GM21723 (cell line): ENCODE data around the gene IFNA16.
"Not testable (repeated sequence)": the region's sequence is repeated elsewhere in the genome, so short reads cannot be mapped to it uniquely, and the experiment has no call there.

Experiments
- ATAC-seq: cut with Tn5 transposase; IDR thresholded peaks from one replicate; pipeline ENCODE4 v1.9.1; 2021; ENCODE audit warnings: mild to moderate bottlenecking, moderate library complexity; ENCODE audit not compliant: unreplicated experiment

Gene IFNA16

DNA sequence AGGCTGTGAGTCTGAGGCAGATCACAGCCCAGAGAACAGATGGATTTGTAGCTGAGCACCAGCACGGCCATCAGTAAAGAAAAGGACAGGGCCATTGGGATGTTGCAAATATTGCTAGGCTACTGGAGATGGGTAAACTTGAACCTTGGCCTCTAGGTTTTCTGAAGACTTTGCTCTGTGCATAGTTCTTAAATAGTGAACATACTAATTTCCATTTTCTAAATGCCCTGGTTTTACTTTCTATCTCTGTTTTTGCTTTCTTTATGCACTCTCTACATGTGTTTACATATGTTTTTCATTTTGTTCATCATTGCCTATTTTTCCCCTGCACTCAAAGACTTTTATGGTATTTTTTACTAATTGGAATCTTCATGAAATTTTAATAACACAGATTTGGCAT, at the start of gene IFNA16:
IFNA16 (minus strand) TSS at position 101 of the 400 bp plus-strand sequence; CDS start at position 95, 6 bp downstream.
- ATAC-seq = not testable (repeated sequence)

DNA sequence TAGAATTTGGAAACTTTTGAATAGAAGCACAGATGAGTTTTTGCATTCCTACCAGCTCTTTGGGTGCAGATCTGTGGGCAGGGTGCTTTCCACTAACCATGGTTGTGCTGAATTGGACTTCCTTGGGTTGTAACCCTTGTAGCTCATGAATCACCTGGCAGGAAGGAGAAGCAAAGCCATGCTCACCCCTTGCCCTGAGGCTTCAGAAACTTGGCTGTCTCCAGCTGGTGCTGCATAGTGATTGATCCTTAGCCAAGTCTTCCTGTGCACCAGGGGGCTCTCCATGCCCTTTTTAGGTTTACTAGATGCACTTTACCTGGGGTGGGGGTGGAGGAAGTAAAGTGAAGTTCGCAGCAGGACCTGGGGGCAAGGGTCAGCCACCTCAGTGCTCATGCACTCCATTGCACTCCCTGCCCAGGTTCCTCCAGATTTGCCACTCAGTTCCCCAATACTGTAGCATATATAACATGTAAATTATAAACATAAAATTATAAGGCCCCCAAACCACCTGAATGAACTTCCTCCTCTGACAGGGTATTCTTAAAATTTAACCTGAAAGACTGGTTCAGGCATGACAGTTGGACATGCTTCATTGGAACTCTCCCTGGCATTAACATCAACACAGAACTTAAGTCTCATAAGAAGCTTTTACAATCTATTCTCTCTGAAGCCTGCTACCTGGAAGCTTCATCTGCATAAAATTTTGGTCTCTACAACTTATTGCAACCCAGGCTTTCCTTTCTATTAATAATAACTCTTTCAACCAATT, 48.5 kb upstream of the IFNA16 start:
- ATAC-seq = no peak

GRCh38 chr9:21255538-21256212, 38.6 kb upstream of the IFNA16 start:
- ATAC-seq = no peak

GRCh38 chr9:21252721-21253547, 35.8 kb upstream of the IFNA16 start:
- peak; percentile 84 for ATAC-seq

- no peak for ATAC-seq
These were observed 34.5 kb upstream of the IFNA16 start for GRCh38 chr9:21251638-21252037.

DNA sequence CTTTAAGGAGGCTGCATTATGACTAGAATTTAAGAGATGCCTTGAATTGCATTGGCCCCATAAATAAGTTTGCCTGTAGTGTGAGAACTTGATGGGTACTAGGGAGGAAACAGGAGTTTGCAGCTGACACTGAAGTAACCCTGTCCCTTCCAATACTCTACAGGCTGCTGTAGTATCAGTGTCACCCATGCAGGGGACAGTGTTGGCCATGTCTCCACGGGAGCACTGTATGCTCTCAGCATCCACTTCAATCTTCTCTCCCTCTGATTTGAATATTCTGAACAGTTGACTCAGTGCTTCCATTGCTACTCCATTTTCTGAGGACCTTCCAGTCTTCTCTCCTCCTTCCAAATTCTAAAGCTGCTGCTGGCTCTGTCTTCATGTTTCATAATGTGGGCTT, 34.1 kb upstream of the IFNA16 start:
- no peak for ATAC-seq

- no peak for ATAC-seq
These were observed 27.7 kb upstream of the IFNA16 start for GRCh38 chr9:21244836-21245235.

GRCh38 chr9:21239911-21240310, 22.8 kb upstream of the IFNA16 start, which contains the start of gene IFNA14:
Gene IFNA14 (minus strand): TSS chr9:21240005. CDS start chr9:21239935, 70 bp downstream.
- ATAC-seq = no peak

DNA sequence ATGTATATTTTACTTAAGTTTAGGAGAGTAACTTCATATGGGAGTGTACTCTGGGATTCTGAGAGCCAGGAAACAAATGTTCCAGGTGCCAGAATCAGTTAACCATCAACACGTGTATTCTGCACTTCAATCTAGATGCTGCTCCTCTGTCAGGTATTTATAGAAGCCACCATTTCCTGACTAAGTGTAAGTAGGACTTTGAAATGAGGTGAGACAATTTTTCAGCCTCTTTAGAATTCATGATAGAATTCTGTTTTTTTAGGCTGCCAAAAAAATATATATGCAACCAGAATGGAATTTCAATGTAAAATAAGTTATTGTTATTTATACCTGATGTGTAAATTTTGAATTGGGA, 19.2 kb upstream of the IFNA16 start:
- ATAC-seq = peak; percentile 9

- ATAC-seq = peak; percentile 85
These were observed 18.6 kb upstream of the IFNA16 start for GRCh38 chr9:21235468-21236359.

DNA sequence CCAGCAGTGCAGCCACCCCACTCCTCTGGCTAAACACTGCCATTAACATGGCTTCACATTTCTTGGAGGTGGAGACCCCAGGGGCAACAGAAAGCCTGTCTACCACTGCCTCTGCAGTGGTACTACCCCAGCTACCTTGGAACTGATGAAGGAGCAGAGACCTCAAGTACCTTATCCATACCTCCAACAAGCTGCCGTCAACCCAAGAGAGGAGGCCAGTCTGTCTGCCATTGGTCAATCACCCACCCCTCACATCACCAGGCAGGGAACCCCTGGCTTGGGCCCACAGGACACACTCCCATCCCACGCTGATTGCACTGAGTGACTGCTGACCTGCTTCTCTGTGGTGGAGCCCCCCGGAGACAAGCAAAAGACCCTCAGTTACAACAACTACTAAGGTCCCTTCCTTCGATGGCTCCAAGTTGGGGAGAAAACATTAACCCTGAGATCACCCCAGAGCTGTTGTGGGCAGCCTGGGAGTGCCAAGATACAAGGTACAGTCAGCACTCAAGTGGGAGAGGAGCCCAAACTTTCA, 17.1 kb upstream of the IFNA16 start:
- no peak for ATAC-seq

DNA sequence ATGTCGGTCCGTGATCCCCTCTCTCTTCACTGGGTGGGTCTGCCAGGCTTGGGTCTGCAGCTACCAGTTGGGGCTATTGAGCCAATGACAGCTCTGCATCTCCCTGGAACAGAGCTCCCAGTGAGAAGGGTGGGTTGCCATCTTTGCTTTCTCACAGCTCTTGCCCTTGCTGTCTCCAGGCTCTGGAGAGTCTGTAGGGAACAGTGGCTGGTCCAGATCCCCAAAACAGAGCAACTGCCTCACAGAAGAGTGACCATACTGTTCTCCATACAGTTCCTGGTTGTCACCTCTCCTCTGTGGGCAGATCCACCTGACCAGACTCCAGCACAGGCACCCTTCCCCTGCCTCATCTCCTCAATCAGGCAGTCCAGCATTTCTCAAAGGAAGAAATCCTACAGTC, 16.1 kb upstream of the IFNA16 start:
- no peak for ATAC-seq

GRCh38 chr9:21228122-21228521, 11.0 kb upstream of the IFNA16 start, which contains the start of gene IFNA17:
Gene IFNA17 (minus strand): TSS chr9:21228222. CDS start chr9:21228173, 49 bp downstream.
- no peak for ATAC-seq

DNA sequence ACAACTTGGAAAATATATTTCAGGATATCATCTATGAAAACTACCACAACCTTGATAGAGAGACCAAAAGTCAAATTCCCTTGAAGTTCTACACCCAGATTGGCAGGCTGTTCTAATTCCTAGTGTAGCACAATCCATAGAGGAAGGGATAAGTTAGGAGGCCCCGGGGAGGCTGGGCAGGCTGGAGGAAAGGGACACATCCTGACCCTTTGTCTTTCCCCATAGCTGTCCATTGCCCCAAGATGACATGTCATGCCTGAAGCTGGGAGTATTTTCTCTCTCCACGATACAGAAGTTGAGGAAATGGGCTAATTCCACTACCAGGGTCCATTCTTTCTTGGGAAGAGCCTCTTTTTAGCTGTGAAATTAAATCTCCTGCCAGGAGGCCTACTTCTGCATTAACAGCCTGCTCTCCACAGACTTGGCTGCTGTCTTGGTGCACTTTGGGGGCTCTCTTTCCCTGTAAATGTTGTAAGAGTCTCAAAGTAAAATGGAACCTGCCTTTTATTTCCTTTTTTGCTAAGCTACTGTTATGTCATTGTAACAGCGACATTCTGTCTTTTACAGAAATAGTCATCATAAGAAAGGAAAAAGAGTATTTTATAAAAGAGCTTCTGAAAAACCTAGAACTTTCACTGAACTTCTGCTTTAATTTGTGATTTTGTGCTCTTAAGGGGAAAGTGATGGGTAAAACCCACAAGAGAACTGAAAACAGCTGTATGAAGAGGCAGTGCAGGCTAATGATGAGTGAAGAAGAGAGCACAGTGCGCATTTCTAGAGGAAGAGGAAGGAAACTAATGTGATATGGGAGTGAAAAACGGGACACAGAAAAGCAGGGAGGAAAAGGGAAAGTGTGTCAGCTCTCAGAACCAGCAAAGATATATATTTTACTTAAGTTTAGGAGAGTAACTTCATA, 3.4 kb downstream of the IFNA16 start:
- peak; percentile 75 for ATAC-seq

GRCh38 chr9:21212160-21212559, 5.0 kb downstream of the IFNA16 start:
- ATAC-seq = not testable (repeated sequence)

GRCh38 chr9:21210782-21211181, 6.3 kb downstream of the IFNA16 start:
- ATAC-seq = not testable (repeated sequence)

DNA sequence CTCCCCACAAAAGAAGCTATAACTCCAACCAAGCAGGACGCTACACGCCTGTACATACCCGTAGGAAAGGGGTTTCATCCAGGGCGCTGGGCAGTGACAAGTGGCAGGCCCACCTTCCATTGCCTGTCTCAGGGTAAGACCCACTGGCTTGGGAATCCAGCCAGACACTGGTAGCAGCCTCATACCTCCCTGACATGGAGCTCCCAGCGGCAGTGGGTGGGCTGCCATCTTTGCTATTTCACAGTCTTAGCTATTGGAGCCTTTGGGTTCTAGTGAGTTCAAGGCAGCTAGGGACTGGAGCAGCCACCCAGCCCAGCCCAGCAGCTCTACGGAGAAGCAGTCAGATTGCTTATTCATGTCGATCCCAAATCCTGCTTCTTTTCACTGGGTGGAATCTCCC, 6.8 kb downstream of the IFNA16 start:
- ATAC-seq = no peak

DNA sequence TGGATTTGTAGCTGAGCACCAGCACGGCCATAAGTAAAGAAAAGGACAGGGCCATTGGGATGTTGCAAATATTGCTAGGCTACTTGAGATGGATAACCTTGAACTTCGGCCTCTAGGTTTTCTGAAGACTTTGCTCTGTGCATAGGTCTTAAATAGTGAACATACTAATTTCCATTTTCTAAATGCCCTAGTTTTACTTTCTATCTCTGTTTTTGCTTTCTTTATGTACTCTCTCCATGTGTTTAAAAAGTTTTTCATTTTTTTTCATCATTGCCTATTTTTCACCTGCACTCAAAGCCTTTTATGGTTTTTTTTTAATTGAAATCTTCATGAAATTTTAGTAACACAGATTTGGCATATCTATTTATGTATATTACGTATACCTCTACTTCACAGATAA, 10.1 kb downstream of the IFNA16 start, which contains the start of gene IFNA10:
IFNA10 (minus strand) TSS at position 101 of the 400 bp plus-strand sequence; CDS start at position 55, 46 bp downstream.
- not testable (repeated sequence) for ATAC-seq

DNA sequence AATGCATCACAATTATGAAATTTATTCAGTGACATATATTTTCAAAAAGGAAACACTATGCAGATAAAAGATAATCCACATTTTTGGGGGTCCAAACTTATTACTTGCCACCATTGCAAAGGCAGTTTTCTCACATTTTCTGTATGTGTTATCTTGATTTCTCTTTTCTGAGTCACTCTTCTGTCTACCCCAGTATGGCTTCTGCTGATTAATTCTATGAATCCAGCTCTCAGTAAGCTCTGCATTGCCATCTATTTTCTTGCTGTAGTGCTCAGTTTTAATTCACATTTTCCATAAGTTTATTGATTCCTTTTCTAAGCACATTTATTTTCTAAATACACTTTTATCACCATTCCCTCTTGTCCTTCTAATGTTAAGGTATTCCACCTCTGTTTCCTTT, 11.9 kb downstream of the IFNA16 start:
- ATAC-seq = no peak
